CD8-positive, alpha-beta memory T cell (primary cell): ENCODE data around the gene PLXNC1. TPM values are rescaled to one million over a fixed set of nuclear protein-coding genes. Genes with fewer than 3 reads are reported as not detected.

Experiments used
- CTCF ChIA-PET: fragments of 350-600 bp; sonication (Branson Sonifier 250); formaldehyde crosslinking; loops from one replicate; lab custom pipeline; 2021; ENCODE audit warnings: antibody characterized with exemption; lab: Charles Lee
- POLR2A ChIA-PET: fragments of 350-600 bp; sonication (Branson Sonifier 250); formaldehyde crosslinking; loops from one replicate; lab custom pipeline; 2021; ENCODE audit warnings: antibody characterized with exemption; lab: Charles Lee
- DNase-seq, 5 donors: peaks; one replicate each; pipeline versions ENCODE4 v3.0.0 to v3.0.0-alpha.2; 2020 to 2022; ENCODE audit warnings: mixed read lengths in 1 of 5
- H3K27ac ChIP-seq: one replicate; pipeline ENCODE4 v1.7.0; 2013; ENCODE audit warnings: low read depth, mild to moderate bottlenecking, low read length, moderate library complexity
- H3K27me3 ChIP-seq: 2 replicates; pipeline ENCODE4 v1.7.0; 2013; ENCODE audit warnings: low read length, mild to moderate bottlenecking; ENCODE audit not compliant: insufficient read depth, poor library complexity, severe bottlenecking
- H3K36me3 ChIP-seq: 2 replicates; pipeline ENCODE4 v1.7.0; 2013; ENCODE audit warnings: mild to moderate bottlenecking, low read length, moderate library complexity; ENCODE audit not compliant: insufficient read depth
- H3K4me1 ChIP-seq: 2 replicates; pipeline ENCODE4 v1.7.0; 2013; ENCODE audit warnings: mild to moderate bottlenecking, low read length, moderate library complexity; ENCODE audit not compliant: insufficient read depth
- H3K4me3 ChIP-seq: 2 replicates; pipeline ENCODE4 v1.7.0; 2013; ENCODE audit warnings: mild to moderate bottlenecking, low read length
- H3K9me3 ChIP-seq: 2 replicates; pipeline ENCODE4 v1.7.0; 2013; ENCODE audit warnings: mild to moderate bottlenecking, low read length
- H3K27ac Mint-ChIP-seq, 8 donors: one replicate each; pipeline ENCODE4 v1.8.0; 2020 to 2021; ENCODE audit warnings: mixed read lengths in 8 of 8, mild to moderate bottlenecking in 6 of 8, inconsistent platforms in 3 of 8, moderate library complexity in 3 of 8
- H3K27me3 Mint-ChIP-seq, 2 donors: one replicate each; pipeline ENCODE4 v1.8.0; 2020 to 2021; ENCODE audit warnings: mixed read lengths in 2 of 2, mild to moderate bottlenecking in 1 of 2, moderate library complexity in 1 of 2
- H3K36me3 Mint-ChIP-seq, 3 donors: one replicate each; pipeline ENCODE4 v1.8.0; 2020 to 2021; ENCODE audit warnings: mixed read lengths in 3 of 3, inconsistent platforms in 1 of 3, mild to moderate bottlenecking in 1 of 3
- H3K4me1 Mint-ChIP-seq, 3 donors: one replicate each; pipeline ENCODE4 v1.8.0; 2020 to 2021; ENCODE audit warnings: mixed read lengths in 3 of 3, inconsistent platforms in 1 of 3, mild to moderate bottlenecking in 1 of 3
- H3K4me3 Mint-ChIP-seq, 7 donors: one replicate each; pipeline ENCODE4 v1.8.0; 2020 to 2021; ENCODE audit warnings: mixed read lengths in 7 of 7, mild to moderate bottlenecking in 6 of 7, moderate library complexity in 4 of 7, inconsistent platforms in 2 of 7
- H3K9me3 Mint-ChIP-seq, 5 donors: one replicate each; pipeline ENCODE4 v1.8.0; 2020 to 2022; ENCODE audit warnings: mixed read lengths in 5 of 5, mild to moderate bottlenecking in 3 of 5, moderate library complexity in 2 of 5, inconsistent platforms in 1 of 5
- polyA plus RNA-seq: library from polyadenylated mRNA; unstranded; fragments of 300-500 nt; fragmentation: Illumina TruSeq; gene quantifications from one replicate; pipeline ENCODE4 v1.2.3, GENCODE V29; 2021
- total RNA-seq, 2 experiments: library from RNA; stranded (reverse); gene quantifications; one replicate each; pipeline ENCODE4 v1.2.3, GENCODE V29; 2021

Gene PLXNC1
- total and polyA plus RNA-seq, 3 experiments from 2014 or later: 5.0 to 8.1 (median 5.6) TPM

- peaks cover 18% of the 10 kb centered on the region for H3K4me1 ChIP-seq
- H3K27me3 ChIP-seq: no peaks in the 10 kb centered on the region
- Mint-ChIP-seq H3K27me3 (peaks cover 0 to 7% of the 10 kb centered on the region in 2 donors), H3K36me3 (peaks cover 17 to 47% (median 24%) of the 10 kb centered on the region in 3 donors), H3K4me3 (no peak overlapping the region), H3K27ac (peak overlapping the region in 5 of 8 donors; percentile 32 to 83 (median 44)), H3K9me3 (no peaks in the 10 kb centered on the region), H3K4me1 (peaks cover 61 to 83% (median 76%) of the 10 kb centered on the region in 3 donors)
- POLR2A ChIA-PET: no interaction called here
- H3K27ac ChIP-seq: no peak overlapping the region
- DNase-seq: no peak
- no peak overlapping the region for H3K4me3 ChIP-seq
- CTCF ChIA-PET: no interaction called here
- no peaks in the 10 kb centered on the region for H3K9me3 ChIP-seq
- no peaks in the 10 kb centered on the region for H3K36me3 ChIP-seq
Measured at GRCh38 chr12:94266796-94267536, 118.6 kb downstream of the PLXNC1 start.

- H3K9me3 ChIP-seq: no peaks in the 10 kb centered on the region
- no peaks in the 10 kb centered on the region for H3K36me3 ChIP-seq
- H3K4me1 ChIP-seq: peaks cover 15% of the 10 kb centered on the region
- H3K4me3 ChIP-seq: no peak overlapping the region
- no peaks in the 10 kb centered on the region for H3K27me3 ChIP-seq
- DNase-seq: no peak
- H3K9me3 Mint-ChIP-seq: no peaks in the 10 kb centered on the region
- no peak overlapping the region for H3K4me3 Mint-ChIP-seq
- H3K27ac Mint-ChIP-seq: peak overlapping the region in 1 of 8 donors; percentile 79
- POLR2A ChIA-PET: no interaction called here
- peaks cover 17 to 47% (median 24%) of the 10 kb centered on the region in 3 donors for H3K36me3 Mint-ChIP-seq
- H3K27ac ChIP-seq: no peak overlapping the region
- H3K27me3 Mint-ChIP-seq: peaks cover 0 to 1% of the 10 kb centered on the region in 2 donors
- H3K4me1 Mint-ChIP-seq: peaks cover 57 to 82% (median 74%) of the 10 kb centered on the region in 3 donors
- CTCF ChIA-PET: interaction anchor here (1.1 kb wide), 1 partner anchor 13 kb away, joined by 3 read pairs; no protein-coding TSS in a partner anchor
Measured at GRCh38 chr12:94267537-94267872, 119.1 kb downstream of the PLXNC1 start.

GRCh38 chr12:94267921-94268471, 119.6 kb downstream of the PLXNC1 start:
- Mint-ChIP-seq H3K27ac (peak overlapping the region in 4 of 8 donors; percentile 6 to 79 (median 61)), H3K9me3 (no peaks in the 10 kb centered on the region), H3K4me3 (no peak overlapping the region), H3K4me1 (peaks cover 53 to 77% (median 69%) of the 10 kb centered on the region in 3 donors), H3K36me3 (peaks cover 17 to 46% (median 25%) of the 10 kb centered on the region in 3 donors), H3K27me3 (no peaks in the 10 kb centered on the region)
- no peak overlapping the region for H3K4me3 ChIP-seq
- H3K9me3 ChIP-seq: no peaks in the 10 kb centered on the region
- no peaks in the 10 kb centered on the region for H3K27me3 ChIP-seq
- H3K36me3 ChIP-seq: no peaks in the 10 kb centered on the region
- ChIA-PET CTCF (interaction anchor here (1.1 kb wide), 1 partner anchor 14 kb away, joined by 3 read pairs; no protein-coding TSS in a partner anchor), POLR2A (no interaction called here)
- H3K4me1 ChIP-seq: peaks cover 11% of the 10 kb centered on the region
- no peak overlapping the region for H3K27ac ChIP-seq
- DNase-seq: no peak

GRCh38 chr12:94269316-94269999, 121.1 kb downstream of the PLXNC1 start:
- no peaks in the 10 kb centered on the region for H3K9me3 Mint-ChIP-seq
- Histone ChIP-seq H3K9me3 (no peaks in the 10 kb centered on the region), H3K27me3 (no peaks in the 10 kb centered on the region), H3K36me3 (no peaks in the 10 kb centered on the region), H3K4me3 (no peak overlapping the region), H3K27ac (no peak overlapping the region), H3K4me1 (no peaks in the 10 kb centered on the region)
- H3K36me3 Mint-ChIP-seq: peaks cover 17 to 48% (median 30%) of the 10 kb centered on the region in 3 donors
- H3K27ac Mint-ChIP-seq: no peak overlapping the region
- ChIA-PET CTCF (interaction anchor here (1.4 kb wide), 1 partner anchor 20 kb away, joined by 5 read pairs; no protein-coding TSS in a partner anchor), POLR2A (interaction anchor here (0.7 kb wide), 1 partner anchor 13 kb away, joined by 3 read pairs; no protein-coding TSS in a partner anchor)
- no peak for DNase-seq
- no peak overlapping the region for H3K4me3 Mint-ChIP-seq
- H3K27me3 Mint-ChIP-seq: no peaks in the 10 kb centered on the region
- peaks cover 40 to 65% (median 54%) of the 10 kb centered on the region in 3 donors for H3K4me1 Mint-ChIP-seq

- ChIA-PET POLR2A (interaction anchor here (1.5 kb wide), 1 partner anchor 9 kb away, joined by 3 read pairs; no protein-coding TSS in a partner anchor), CTCF (no interaction called here)
- no peak overlapping the region for H3K27ac ChIP-seq
- DNase-seq: no peak
- Mint-ChIP-seq H3K27ac (peak overlapping the region in 5 of 8 donors; percentile 4 to 70 (median 40)), H3K27me3 (no peaks in the 10 kb centered on the region), H3K36me3 (peaks cover 7 to 35% (median 19%) of the 10 kb centered on the region in 3 donors), H3K9me3 (no peaks in the 10 kb centered on the region), H3K4me3 (peak overlapping the region in 1 of 7 donors; percentile 33), H3K4me1 (peaks cover 36 to 53% (median 50%) of the 10 kb centered on the region in 3 donors)
- H3K36me3 ChIP-seq: no peaks in the 10 kb centered on the region
- no peaks in the 10 kb centered on the region for H3K4me1 ChIP-seq
- H3K27me3 ChIP-seq: no peaks in the 10 kb centered on the region
- no peaks in the 10 kb centered on the region for H3K9me3 ChIP-seq
- no peak overlapping the region for H3K4me3 ChIP-seq
Measured at GRCh38 chr12:94271351-94271750, 123.0 kb downstream of the PLXNC1 start.

- H3K9me3 ChIP-seq: no peaks in the 10 kb centered on the region
- Mint-ChIP-seq H3K4me3 (peak overlapping the region in 1 of 7 donors; percentile 59), H3K27me3 (no peaks in the 10 kb centered on the region), H3K9me3 (no peaks in the 10 kb centered on the region), H3K27ac (peak overlapping the region in 3 of 8 donors; percentile 59 to 93 (median 61)), H3K4me1 (peaks cover 34 to 45% (median 45%) of the 10 kb centered on the region in 3 donors), H3K36me3 (peaks cover 7 to 27% (median 15%) of the 10 kb centered on the region in 3 donors)
- H3K4me1 ChIP-seq: no peaks in the 10 kb centered on the region
- H3K36me3 ChIP-seq: no peaks in the 10 kb centered on the region
- H3K4me3 ChIP-seq: no peak overlapping the region
- CTCF ChIA-PET: no interaction called here
- POLR2A ChIA-PET: no interaction called here
- DNase-seq: no peak
- no peak overlapping the region for H3K27ac ChIP-seq
- H3K27me3 ChIP-seq: no peaks in the 10 kb centered on the region
Measured at GRCh38 chr12:94272280-94272679, 123.9 kb downstream of the PLXNC1 start.

- no peak overlapping the region for H3K4me3 ChIP-seq
- DNase-seq: no peak
- H3K4me1 ChIP-seq: no peaks in the 10 kb centered on the region
- H3K27me3 ChIP-seq: no peaks in the 10 kb centered on the region
- ChIA-PET CTCF (no interaction called here), POLR2A (interaction anchor here (1.5 kb wide), 1 partner anchor 10 kb away, joined by 3 read pairs; no protein-coding TSS in a partner anchor)
- no peak overlapping the region for H3K4me3 Mint-ChIP-seq
- H3K4me1 Mint-ChIP-seq: peaks cover 25 to 35% (median 35%) of the 10 kb centered on the region in 3 donors
- H3K36me3 ChIP-seq: no peaks in the 10 kb centered on the region
- no peaks in the 10 kb centered on the region for H3K27me3 Mint-ChIP-seq
- H3K27ac ChIP-seq: no peak overlapping the region
- H3K27ac Mint-ChIP-seq: peak overlapping the region in 4 of 8 donors; percentile 12 to 81 (median 46)
- no peaks in the 10 kb centered on the region for H3K9me3 Mint-ChIP-seq
- no peaks in the 10 kb centered on the region for H3K9me3 ChIP-seq
- H3K36me3 Mint-ChIP-seq: peaks cover 6 to 22% (median 15%) of the 10 kb centered on the region in 3 donors
Measured at GRCh38 chr12:94273272-94273671, 124.9 kb downstream of the PLXNC1 start.
